ENCODE results near the gene CBFA2T3.

- TF ChIP-seq, protein P1, sequence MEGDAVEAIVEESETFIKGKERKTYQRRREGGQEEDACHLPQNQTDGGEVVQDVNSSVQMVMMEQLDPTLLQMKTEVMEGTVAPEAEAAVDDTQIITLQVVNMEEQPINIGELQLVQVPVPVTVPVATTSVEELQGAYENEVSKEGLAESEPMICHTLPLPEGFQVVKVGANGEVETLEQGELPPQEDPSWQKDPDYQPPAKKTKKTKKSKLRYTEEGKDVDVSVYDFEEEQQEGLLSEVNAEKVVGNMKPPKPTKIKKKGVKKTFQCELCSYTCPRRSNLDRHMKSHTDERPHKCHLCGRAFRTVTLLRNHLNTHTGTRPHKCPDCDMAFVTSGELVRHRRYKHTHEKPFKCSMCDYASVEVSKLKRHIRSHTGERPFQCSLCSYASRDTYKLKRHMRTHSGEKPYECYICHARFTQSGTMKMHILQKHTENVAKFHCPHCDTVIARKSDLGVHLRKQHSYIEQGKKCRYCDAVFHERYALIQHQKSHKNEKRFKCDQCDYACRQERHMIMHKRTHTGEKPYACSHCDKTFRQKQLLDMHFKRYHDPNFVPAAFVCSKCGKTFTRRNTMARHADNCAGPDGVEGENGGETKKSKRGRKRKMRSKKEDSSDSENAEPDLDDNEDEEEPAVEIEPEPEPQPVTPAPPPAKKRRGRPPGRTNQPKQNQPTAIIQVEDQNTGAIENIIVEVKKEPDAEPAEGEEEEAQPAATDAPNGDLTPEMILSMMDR (IDR thresholded peaks at IDR 0.05; ENCODE audit: low read depth, low read length) = no peak
- no peak for TF ChIP-seq EZH2phosphoT487 (IDR thresholded peaks at IDR 0.05; ENCODE audit: low read depth)
Measured at GRCh38 chr16:89002851-89003830, 26.1 kb upstream of the CBFA2T3 start.
